SU-DHL-6 (cell line): ENCODE results near the gene GDI2.

ENCODE experiments used
- H2AFZ ChIP-seq: fragments of 200-600 bp; sonication (generic); 2 replicates; pipeline ENCODE4 v1.6.1; 2014; ENCODE audit warnings: low read depth, mild to moderate bottlenecking, moderate library complexity, mixed read lengths, antibody characterized with exemption, low read length; ENCODE audit not compliant: severe bottlenecking
- H3F3A ChIP-seq: fragments of 200-600 bp; shearing (Covaris generic); 2 replicates; pipeline ENCODE4 v1.6.0; 2016; ENCODE audit warnings: antibody characterized with exemption, mild to moderate bottlenecking; ENCODE audit not compliant: insufficient read depth
- H3K27ac ChIP-seq: fragments of 200-600 bp; sonication (generic); 2 replicates; pipeline ENCODE4 v1.5.1; 2016; ENCODE audit warnings: low read depth, mild to moderate bottlenecking, low read length, moderate library complexity, mixed read lengths
- H3K27me3 ChIP-seq: fragments of 200-600 bp; sonication (generic), shearing (Covaris generic); 2 replicates; pipeline ENCODE4 v1.6.0; 2014; ENCODE audit warnings: mild to moderate bottlenecking, low read length
- H3K36me3 ChIP-seq: fragments of 200-600 bp; sonication (generic); 2 replicates; pipeline ENCODE4 v1.6.1; 2014; ENCODE audit warnings: mild to moderate bottlenecking, low read length, mixed read lengths
- H3K4me2 ChIP-seq: fragments of 300-600, 200-600 bp; shearing (Covaris generic), sonication (generic); 2 replicates; pipeline ENCODE4 v1.6.0; 2014; ENCODE audit warnings: low read length, low read depth, mild to moderate bottlenecking; ENCODE audit not compliant: poor library complexity, severe bottlenecking
- H3K4me3 ChIP-seq: fragments of 200-600 bp; sonication (generic); 2 replicates; pipeline ENCODE4 v1.5.1; 2014; ENCODE audit warnings: antibody characterized with exemption, low read length, mild to moderate bottlenecking, mixed read lengths; ENCODE audit not compliant: insufficient read depth, poor library complexity, severe bottlenecking
- H3K79me2 ChIP-seq: fragments of 200-600 bp; sonication (generic); 2 replicates; pipeline ENCODE4 v1.6.1; 2014; ENCODE audit warnings: mild to moderate bottlenecking, low read length, moderate library complexity; ENCODE audit not compliant: insufficient read depth
- H3K9ac ChIP-seq: fragments of 200-600 bp; sonication (generic); 2 replicates; pipeline ENCODE4 v1.7.0; 2014; ENCODE audit warnings: mild to moderate bottlenecking, low read length
- H3K9me2 ChIP-seq: fragments of 200-600 bp; sonication (generic); replicated peaks from 2 replicates; pipeline ENCODE4 v1.6.1; 2014; ENCODE audit warnings: low read length; ENCODE audit not compliant: insufficient read depth
- H3K9me3 ChIP-seq: fragments of 200-600 bp; sonication (generic); 2 replicates; pipeline ENCODE4 v1.6.1; 2014; ENCODE audit warnings: low read length, mixed read lengths; ENCODE audit not compliant: insufficient read depth
- H4K20me1 ChIP-seq: fragments of 200-600 bp; sonication (generic); 2 replicates; pipeline ENCODE4 v1.6.1; 2014; ENCODE audit warnings: low read depth, mild to moderate bottlenecking, antibody characterized with exemption, low read length, moderate library complexity, mixed read lengths
- EZH2phosphoT487 ChIP-seq: fragments of 200-600 bp; sonication (generic), shearing (Covaris generic); conservative IDR thresholded peaks from 2 replicates; pipeline ENCODE4 v1.6.1; 2018; ENCODE audit warnings: mild to moderate bottlenecking, antibody characterized with exemption, low read length, moderate library complexity, mixed read lengths
- TF ChIP-seq, protein P1 (sequence below): fragments of 200-600 bp; sonication (generic); IDR thresholded peaks from one replicate; pipeline ENCODE4 v1.5.1; 2017; ENCODE audit warnings: antibody characterized with exemption, mild to moderate bottlenecking, low read length, moderate library complexity; ENCODE audit not compliant: insufficient read depth, poor library complexity, severe bottlenecking

Gene GDI2

DNA sequence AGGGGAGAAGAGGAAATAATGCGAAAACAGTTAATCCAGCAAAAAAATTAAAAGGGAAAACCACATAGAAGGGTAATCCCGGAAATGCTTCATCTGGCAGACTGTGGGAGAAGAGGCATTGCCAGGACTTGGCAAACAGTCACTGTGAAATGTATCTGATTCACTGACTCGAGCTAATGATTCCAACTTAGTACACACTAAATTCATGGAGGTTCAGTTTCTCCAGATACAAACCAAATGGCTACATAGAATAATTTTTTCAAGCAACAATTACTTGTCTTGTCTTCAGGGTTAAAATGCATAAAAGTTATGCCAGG is 36.4 kb downstream of the GDI2 start:
- H4K20me1 ChIP-seq, result peaks cover 47% of the 10 kb centered on the region
- H3K4me2 ChIP-seq, result no peak overlapping the region
- peaks cover 40% of the 10 kb centered on the region for H3K36me3 ChIP-seq
- no peak overlapping the region for H3K4me3 ChIP-seq
- no peak overlapping the region for H3K9ac ChIP-seq
- no peaks in the 10 kb centered on the region for H3K9me2 ChIP-seq
- no peak overlapping the region for H3K27ac ChIP-seq
- peaks cover 92% of the 10 kb centered on the region for H3K79me2 ChIP-seq
- H2AFZ ChIP-seq, result no peak overlapping the region
- H3K9me3 ChIP-seq, result no peaks in the 10 kb centered on the region
- TF ChIP-seq, protein P1, sequence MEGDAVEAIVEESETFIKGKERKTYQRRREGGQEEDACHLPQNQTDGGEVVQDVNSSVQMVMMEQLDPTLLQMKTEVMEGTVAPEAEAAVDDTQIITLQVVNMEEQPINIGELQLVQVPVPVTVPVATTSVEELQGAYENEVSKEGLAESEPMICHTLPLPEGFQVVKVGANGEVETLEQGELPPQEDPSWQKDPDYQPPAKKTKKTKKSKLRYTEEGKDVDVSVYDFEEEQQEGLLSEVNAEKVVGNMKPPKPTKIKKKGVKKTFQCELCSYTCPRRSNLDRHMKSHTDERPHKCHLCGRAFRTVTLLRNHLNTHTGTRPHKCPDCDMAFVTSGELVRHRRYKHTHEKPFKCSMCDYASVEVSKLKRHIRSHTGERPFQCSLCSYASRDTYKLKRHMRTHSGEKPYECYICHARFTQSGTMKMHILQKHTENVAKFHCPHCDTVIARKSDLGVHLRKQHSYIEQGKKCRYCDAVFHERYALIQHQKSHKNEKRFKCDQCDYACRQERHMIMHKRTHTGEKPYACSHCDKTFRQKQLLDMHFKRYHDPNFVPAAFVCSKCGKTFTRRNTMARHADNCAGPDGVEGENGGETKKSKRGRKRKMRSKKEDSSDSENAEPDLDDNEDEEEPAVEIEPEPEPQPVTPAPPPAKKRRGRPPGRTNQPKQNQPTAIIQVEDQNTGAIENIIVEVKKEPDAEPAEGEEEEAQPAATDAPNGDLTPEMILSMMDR, result no peak
- TF ChIP-seq EZH2phosphoT487, result no peak
- H3K27me3 ChIP-seq, result no peaks in the 10 kb centered on the region
- H3F3A ChIP-seq, result peaks cover 14% of the 10 kb centered on the region

DNA sequence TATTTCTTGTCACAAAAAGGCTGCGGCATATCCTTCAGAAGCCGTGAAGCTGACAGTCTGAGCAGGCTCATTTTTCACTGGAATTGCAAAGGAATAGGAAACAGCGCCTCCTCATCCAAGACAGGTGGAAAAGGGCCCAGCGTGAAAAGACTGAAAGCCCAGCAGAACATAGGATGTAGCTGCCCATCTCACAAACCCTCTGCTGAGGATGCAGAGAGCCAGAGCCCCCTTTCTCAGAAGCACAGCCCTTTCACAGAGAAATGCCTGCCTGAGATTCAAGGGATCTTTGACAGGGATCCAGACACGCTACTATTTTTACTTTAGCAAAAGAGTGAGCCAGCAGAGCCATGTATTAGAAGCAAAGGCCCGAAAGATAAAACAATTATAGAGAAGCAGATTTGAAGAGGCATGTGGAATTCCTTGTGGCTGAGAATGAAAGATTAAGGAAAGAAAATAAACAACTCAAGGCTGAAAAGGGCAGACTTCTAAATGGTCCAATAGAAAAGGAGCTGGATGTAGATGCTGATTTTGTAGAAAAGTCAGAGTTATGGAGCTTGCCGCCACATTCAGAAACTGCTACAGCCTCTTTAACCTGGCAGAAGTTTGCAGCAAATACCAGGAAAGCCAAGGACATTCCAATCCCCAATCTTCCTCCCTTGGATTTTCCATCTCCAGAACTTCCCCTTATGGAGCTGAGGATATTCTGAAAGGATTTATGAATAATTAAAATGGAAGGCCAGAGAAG is 36.9 kb downstream of the GDI2 start:
- Histone ChIP-seq H3F3A (peaks cover 14% of the 10 kb centered on the region), H3K79me2 (peaks cover 88% of the 10 kb centered on the region), H3K4me2 (no peak overlapping the region), H3K9ac (no peak overlapping the region), H3K27ac (no peak overlapping the region), H3K27me3 (no peaks in the 10 kb centered on the region), H4K20me1 (peaks cover 47% of the 10 kb centered on the region), H3K9me2 (no peaks in the 10 kb centered on the region), H3K36me3 (peaks cover 41% of the 10 kb centered on the region), H3K9me3 (no peaks in the 10 kb centered on the region), H3K4me3 (no peak overlapping the region), H2AFZ (no peak overlapping the region)
- TF ChIP-seq EZH2phosphoT487, result no peak
- TF ChIP-seq, protein P1, result no peak

DNA sequence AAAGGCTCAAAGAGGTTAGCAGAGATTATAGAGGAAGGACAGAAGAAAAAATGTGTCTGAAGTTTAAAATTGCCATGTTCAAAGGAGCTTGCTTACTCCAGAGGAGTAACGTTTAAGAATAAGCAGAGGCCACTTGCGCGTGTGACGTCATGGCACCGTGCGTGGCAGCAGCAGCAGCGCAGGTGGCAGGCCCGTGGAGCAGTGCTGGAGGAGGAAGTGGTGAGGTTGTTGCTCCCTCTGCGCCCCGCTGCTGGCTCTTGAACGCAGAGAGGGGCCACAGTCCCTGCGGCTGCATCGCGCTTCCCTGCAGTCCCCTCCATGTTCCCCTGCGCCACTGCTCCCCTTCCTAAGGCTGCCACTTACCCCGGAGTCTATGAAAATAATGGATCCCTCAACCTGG is 37.5 kb downstream of the GDI2 start:
- H2AFZ ChIP-seq, result no peak overlapping the region
- no peaks in the 10 kb centered on the region for H3K9me2 ChIP-seq
- H3K4me3 ChIP-seq, result no peak overlapping the region
- no peak overlapping the region for H3K27ac ChIP-seq
- peaks cover 14% of the 10 kb centered on the region for H3F3A ChIP-seq
- H3K9me3 ChIP-seq, result no peaks in the 10 kb centered on the region
- H3K27me3 ChIP-seq, result no peaks in the 10 kb centered on the region
- peaks cover 41% of the 10 kb centered on the region for H3K36me3 ChIP-seq
- peaks cover 85% of the 10 kb centered on the region for H3K79me2 ChIP-seq
- H3K4me2 ChIP-seq, result no peak overlapping the region
- no peak for TF ChIP-seq EZH2phosphoT487
- TF ChIP-seq, protein P1, result no peak
- H4K20me1 ChIP-seq, result peaks cover 43% of the 10 kb centered on the region
- H3K9ac ChIP-seq, result no peak overlapping the region
